Measurements from ENCODE around the gene CAMK2A.

DNA sequence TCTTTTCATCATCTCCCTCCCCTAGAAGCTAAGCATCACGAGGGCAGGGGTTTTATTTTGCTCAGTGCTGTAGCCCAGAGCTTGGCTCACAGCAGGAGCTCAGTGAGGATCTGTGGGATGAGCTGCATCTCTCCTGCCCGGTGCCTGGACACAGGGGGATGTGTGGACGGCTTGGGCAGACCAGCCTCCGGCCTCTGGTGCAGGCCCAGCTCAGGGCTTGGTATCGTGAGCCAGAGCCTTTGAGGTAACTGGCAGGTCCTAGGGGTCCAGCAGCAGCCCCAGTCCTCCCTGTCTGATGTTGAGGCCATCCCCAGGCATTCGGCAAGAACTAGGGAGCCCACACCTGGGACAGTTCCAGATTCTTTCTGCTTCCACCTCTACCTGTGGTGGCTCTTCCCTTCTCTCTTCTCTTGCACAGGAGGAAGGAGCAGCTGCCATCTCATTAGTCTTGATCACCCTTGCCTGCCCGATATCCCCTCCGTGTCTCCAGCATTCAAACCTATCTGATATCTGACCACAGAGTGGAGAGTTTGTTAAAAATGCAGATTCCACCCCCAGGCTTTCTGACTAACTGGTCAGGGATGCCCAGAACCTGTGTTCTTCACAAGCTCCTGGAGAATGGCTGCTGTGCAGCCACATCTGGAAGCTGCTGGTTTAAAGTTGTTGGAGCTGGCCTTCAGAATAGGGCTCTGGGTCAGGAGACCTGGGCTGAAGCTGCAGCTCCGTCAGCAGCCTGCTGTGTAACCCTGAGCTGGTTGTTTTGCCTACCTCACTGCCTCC is 107.6 kb downstream of the CAMK2A start:
- TF ChIP-seq SIN3A (IDR thresholded peaks at IDR 0.05; ENCODE audit: borderline replicate concordance, insufficient read depth, low read length) (no peak), POLR2AphosphoS5 (IDR thresholded peaks at IDR 0.05; ENCODE audit: low read depth, low read length) (no peak), TAF1 (IDR thresholded peaks at IDR 0.05; ENCODE audit: borderline replicate concordance, insufficient read depth, low read length) (no peak)

Data from PFSK-1 (cell line).